HepG2 (cell line): Measurements from ENCODE around the gene SYNE2. TPM values are rescaled to one million over a fixed set of nuclear protein-coding genes. Genes with fewer than 3 reads are reported as not detected.
"Not testable (repeated sequence)": the region's sequence is repeated elsewhere in the genome, so short reads cannot be mapped to it uniquely, and the experiment has no call there.

ENCODE experiments used
- ATAC-seq: fragments of 200-7000 bp; cut with Tn5 transposase; 3 replicates; pipeline ENCODE4 v1.9.1; 2020; ENCODE audit warnings: mild to moderate bottlenecking, moderate library complexity
- BruUV-seq: library from RNA; stranded (reverse); fragments of 400-500 nt; replicated peaks from 2 replicates; lab custom pipeline; 2021; lab: Mats Ljungman, UMichigan
- CTCF ChIA-PET: fragments of 300-600 bp; formaldehyde crosslinking; extraction: SDS; loops from one replicate; lab custom pipeline; 2021; ENCODE audit warnings: low total read pairs, inconsistent platforms, low intra/inter-chr PET ratio; lab: Yijun Ruan, JAX
- POLR2A ChIA-PET: fragments of 350-600 bp; sonication (Branson Sonifier 250); formaldehyde crosslinking; loops from one replicate; lab custom pipeline; 2020; ENCODE audit warnings: antibody characterized with exemption, inconsistent platforms; lab: Yijun Ruan, JAX
- DNase-seq: peaks from one replicate; pipeline ENCODE4 v3.0.0-alpha.2; 2015; ENCODE audit warnings: low spot score
- FAIRE-seq: peaks from 3 replicates; lab custom pipeline; 2011; peaks lifted over from hg19 to GRCh38; lab: Jason Lieb, UNC
- H2AFZ ChIP-seq: one replicate; pipeline ENCODE4 v1.6.1; 2011; ENCODE audit warnings: low read length, inconsistent platforms
- H3K27ac ChIP-seq: fragments of 300-600 bp; 3 replicates; pipeline ENCODE4 v1.8.0; 2011; ENCODE audit warnings: mixed run types, mild to moderate bottlenecking, mixed read lengths, low read length, inconsistent platforms; ENCODE audit not compliant: insufficient read depth; ENCODE audit errors: extremely low read length
- H3K27me3 ChIP-seq, 2 experiments: fragments of 200-600 bp in 1 of 2; 2 replicates in 1 of 2; 3 replicates in 1 of 2; pipeline versions ENCODE4 v1.6.0 to v1.8.0; 2011; ENCODE audit warnings: low read length in 2 of 2, mild to moderate bottlenecking in 2 of 2, moderate library complexity in 2 of 2, inconsistent platforms in 1 of 2; ENCODE audit not compliant: insufficient read depth in 2 of 2, control insufficient read depth in 1 of 2
- H3K36me3 ChIP-seq, 2 experiments: fragments of 200-600 bp in 1 of 2; replicated peaks in 1 of 2; 2 replicates in 1 of 2; 3 replicates in 1 of 2; pipeline versions ENCODE4 v1.5.1 to v1.8.0; 2011; ENCODE audit warnings: low read length in 2 of 2, inconsistent platforms in 1 of 2; ENCODE audit not compliant: insufficient read depth in 2 of 2, control insufficient read depth in 1 of 2
- H3K4me1 ChIP-seq: 2 replicates; pipeline ENCODE4 v1.5.1; 2012; ENCODE audit warnings: low read length, inconsistent platforms; ENCODE audit not compliant: insufficient read depth
- H3K4me2 ChIP-seq: 2 replicates; pipeline ENCODE4 v1.6.0; 2011; ENCODE audit warnings: low read depth, low read length, inconsistent platforms
- H3K4me3 ChIP-seq, 3 experiments: fragments of 200-600 bp in 1 of 3; sonication (generic), shearing (Covaris generic) in 1 of 3; replicated peaks in 1 of 3; 2 replicates each; pipeline ENCODE4 v1.5.1; 2011 to 2016; ENCODE audit warnings: low read length in 3 of 3, inconsistent platforms in 2 of 3, low read depth in 2 of 3, mild to moderate bottlenecking in 2 of 3, control low read depth in 1 of 3, mixed read lengths in 1 of 3; ENCODE audit not compliant: insufficient read depth in 1 of 3
- H3K79me2 ChIP-seq: one replicate; pipeline ENCODE4 v1.6.1; 2011; ENCODE audit warnings: low read length, inconsistent platforms; ENCODE audit not compliant: insufficient read depth
- H3K9ac ChIP-seq: 2 replicates; pipeline ENCODE4 v1.6.0; 2011; ENCODE audit warnings: mild to moderate bottlenecking, low read depth, low read length, inconsistent platforms; ENCODE audit not compliant: insufficient read depth
- H3K9me3 ChIP-seq: 2 replicates; pipeline ENCODE4 v1.5.1; 2012; ENCODE audit warnings: mild to moderate bottlenecking, low read length
- H4K20me1 ChIP-seq: 2 replicates; pipeline ENCODE4 v1.6.0; 2011; ENCODE audit warnings: inconsistent platforms, mild to moderate bottlenecking, low read length, moderate library complexity; ENCODE audit not compliant: insufficient read depth
- EP300 ChIP-seq, 3 experiments: sonication (generic) in 1 of 3; formaldehyde crosslinking in 1 of 3; IDR thresholded peaks; 2 replicates each; pipeline versions ENCODE4 v1.5.1 to v1.6.1; 2011 to 2020; ENCODE audit warnings: low read depth in 2 of 3, low read length in 2 of 3, borderline replicate concordance in 1 of 3, improper control_type of control experiment in 1 of 3, mild to moderate bottlenecking in 1 of 3, missing genetic modification reagents in 1 of 3, moderate library complexity in 1 of 3
- FOXP1 ChIP-seq, 2 experiments: fragments of 450-650 bp in 1 of 2; IDR thresholded peaks; 2 replicates each; pipeline ENCODE4 v1.6.1; 2017 to 2018; ENCODE audit warnings: antibody characterized with exemption in 1 of 2
- HNF4A ChIP-seq: sonication (generic); formaldehyde crosslinking; IDR thresholded peaks from 2 replicates; pipeline ENCODE4 v1.4.0; 2020; ENCODE audit warnings: missing genetic modification reagents
- HNF4G ChIP-seq, 2 experiments: sonication (generic) in 1 of 2; formaldehyde crosslinking in 1 of 2; IDR thresholded peaks; 2 replicates each; pipeline versions ENCODE4 v1.4.0 to v1.6.1; 2011 to 2020; ENCODE audit warnings: borderline replicate concordance in 2 of 2, low read depth in 2 of 2, mild to moderate bottlenecking in 2 of 2, low read length in 1 of 2, missing genetic modification reagents in 1 of 2, moderate library complexity in 1 of 2
- ISL2 ChIP-seq: sonication (generic); formaldehyde crosslinking; IDR thresholded peaks from 2 replicates; pipeline ENCODE4 v1.5.0; 2020; ENCODE audit warnings: missing genetic modification reagents
- NCOR1 ChIP-seq: fragments of 200-600 bp; sonication (generic); IDR thresholded peaks from 2 replicates; pipeline ENCODE4 v1.7.0; 2017; ENCODE audit warnings: antibody characterized with exemption, low read length, borderline replicate concordance
- NR2F2 ChIP-seq: IDR thresholded peaks from 2 replicates; pipeline ENCODE4 v1.6.1; 2012; ENCODE audit warnings: low read depth, inconsistent platforms, borderline replicate concordance
- NR2F6 ChIP-seq, 2 experiments: IDR thresholded peaks; 2 replicates each; pipeline ENCODE4 v1.6.1; 2016; ENCODE audit warnings: antibody characterized with exemption in 1 of 2, mild to moderate bottlenecking in 1 of 2
- PPARG ChIP-seq: conservative IDR thresholded peaks from 2 replicates; pipeline ENCODE4 v1.6.1; 2016; ENCODE audit warnings: missing biosample characterization, missing genetic modification reagents
- RARA ChIP-seq: IDR thresholded peaks from 2 replicates; pipeline ENCODE4 v1.6.1; 2016; ENCODE audit warnings: missing genetic modification reagents, missing compliant biosample characterization
- SOX13 ChIP-seq, 3 experiments: fragments of 450-650 bp in 1 of 3; sonication (generic) in 1 of 3; formaldehyde crosslinking in 1 of 3; IDR thresholded peaks in 2 of 3; conservative IDR thresholded peaks in 1 of 3; 2 replicates each; pipeline versions ENCODE4 v1.5.0 to v1.6.1; 2016 to 2020; ENCODE audit warnings: antibody characterized with exemption in 1 of 3, mild to moderate bottlenecking in 1 of 3, missing compliant biosample characterization in 1 of 3, missing genetic modification reagents in 1 of 3, moderate library complexity in 1 of 3
- TCF7 ChIP-seq: sonication (generic); IDR thresholded peaks from 2 replicates; pipeline ENCODE4 v1.6.1; 2016; ENCODE audit warnings: antibody characterized with exemption, low read depth
- WGBS: methylation state at CpG from one replicate; pipeline ENCODE4 v1.1.6; 2017; ENCODE audit warnings: low lambda C conversion rate; 5-methylcytosine and 5-hydroxymethylcytosine counted together
- in situ Hi-C: cut with HindIII; loops from 2 replicates; pipeline ENCODE4 v1.10.0; 2017; ENCODE audit warnings: low pct_unique_long_range_greater_than_20kb; ENCODE audit not compliant: extremely low pct_ligation_motif_present
- intact Hi-C: fragments of 100-400 bp; cut with micrococcal nuclease; formaldehyde crosslinking; loops from one replicate; pipeline ENCODE4 v1.10.0; 2022; ENCODE audit not compliant: unreplicated experiment
- polyA plus RNA-seq, 8 experiments: library from polyadenylated mRNA; depleted of rRNA in 3 of 8; stranded (reverse) in 7 of 8; unstranded in 1 of 8; fragments of >200 nt; fragmentation: Illumina TruSeq in 4 of 8; extraction: Trizol in 4 of 8; gene quantifications; 2 replicates each; pipeline versions ENCODE4 v1.2.1 to v1.2.3, GENCODE V29; 2011 to 2016; ENCODE audit warnings: low read depth in 4 of 8, missing spikeins in 1 of 8, mixed read lengths in 1 of 8; ENCODE audit not compliant: insufficient read depth in 1 of 8
- total RNA-seq, 5 experiments: library from RNA; depleted of rRNA; stranded (reverse); fragments of >200 nt; fragmentation: Illumina TruSeq; extraction: Trizol; gene quantifications; 2 replicates each; pipeline ENCODE4 v1.2.3, GENCODE V29; 2016; ENCODE audit warnings: low read depth in 1 of 5
- TF ChIP-seq, protein P1 (sequence below): sonication (generic); formaldehyde crosslinking; IDR thresholded peaks from 2 replicates; pipeline ENCODE4 v1.4.0; 2020; ENCODE audit warnings: missing genetic modification reagents
- TF ChIP-seq, protein P2 (sequence below): IDR thresholded peaks from 2 replicates; pipeline ENCODE4 v1.4.0; 2020; ENCODE audit warnings: mild to moderate bottlenecking, missing genetic modification reagents

SYNE2 gene
- total and polyA plus RNA-seq, 2 of the 13 experiments (the other 11 are each of a cell fraction or from before 2014, with no cell fraction given), result 6.2 to 13.3 TPM

DNA sequence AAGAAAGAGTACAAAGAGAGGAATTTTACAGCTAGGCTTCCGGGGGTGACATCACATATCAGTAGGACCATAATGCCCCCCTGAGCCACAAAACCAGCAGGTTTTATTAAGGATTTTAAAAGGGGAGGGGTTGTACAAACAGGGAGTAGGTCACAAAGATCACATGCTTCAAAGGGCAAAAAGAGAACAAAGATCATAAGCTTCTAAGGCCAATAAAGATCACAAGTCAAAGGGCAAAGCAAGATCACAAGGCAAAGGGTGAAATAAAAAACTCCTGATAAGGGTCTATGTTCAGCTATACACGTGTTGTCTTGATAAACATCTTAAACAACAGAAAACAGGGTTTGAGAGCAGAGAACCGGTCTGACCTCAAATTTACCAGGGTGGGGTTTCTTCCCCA, 41.1 kb upstream of the SYNE2 start:
- DNase-seq, result peak; percentile 31
- in situ Hi-C loops; H2AFZ ChIP-seq; H3K27ac ChIP-seq; ATAC-seq; CTCF ChIA-PET; H3K4me3 ChIP-seq; H3K9ac ChIP-seq; H4K20me1 ChIP-seq; BruUV-seq; POLR2A ChIA-PET; intact Hi-C loops; H3K36me3 ChIP-seq; H3K27me3 ChIP-seq; H3K4me2 ChIP-seq; H3K79me2 ChIP-seq; H3K9me3 ChIP-seq; FAIRE-seq; TF ChIP-seq SOX13 (IDR thresholded peaks at IDR 0.05); HNF4G (CRISPR knock-in tag; IDR thresholded peaks at IDR 0.05; ENCODE audit: borderline replicate concordance, low read depth); FOXP1 (IDR thresholded peaks at IDR 0.05); EP300 (CRISPR knock-in tag; IDR thresholded peaks at IDR 0.05; ENCODE audit: borderline replicate concordance): not testable (repeated sequence)
- H3K4me1 ChIP-seq, result peaks cover 25% of the 10 kb centered on the region
- 6% methylated on average over 3 of the region's 3 CpGs for WGBS
- TF ChIP-seq RARA (CRISPR knock-in tag) (peak; percentile 47), PPARG (peak; percentile 56; the same call in 1 of the 2 replicates), NR2F6 (IDR thresholded peaks at IDR 0.05) (peak; percentile 77), NR2F6 (CRISPR knock-in tag; IDR thresholded peaks at IDR 0.05) (0 out of 2 replicates have a peak, but pooled peaks have one; percentile 33), HNF4A (CRISPR knock-in tag) (peak; percentile 79), NR2F2 (peak; percentile 85), ISL2 (CRISPR knock-in tag) (0 out of 2 replicates have a peak, but pooled peaks have one; percentile 21), SOX13 (CRISPR knock-in tag; conservative IDR thresholded peaks at IDR 0.05 in 1 of 2, IDR thresholded peaks at IDR 0.05 in 1 of 2) (0 out of 4 replicates have a peak, but pooled peaks of 1 of the 2 experiments have one; percentile 31), HNF4G (IDR thresholded peaks at IDR 0.05; ENCODE audit: borderline replicate concordance, low read depth, low read length) (peak; percentile 57), FOXP1 (CRISPR knock-in tag; IDR thresholded peaks at IDR 0.05) (peak; percentile 31; the same call in 1 of the 2 replicates), EP300 (IDR thresholded peaks at IDR 0.05; ENCODE audit: low read depth in 2 of 2, low read length in 2 of 2) (peak in 1 of 2 experiments; percentile 36; a peak in 1 of 4 replicates), NCOR1 (0 out of 2 replicates have a peak, but pooled peaks have one; percentile 60), TCF7 (peak; percentile 72)
- TF ChIP-seq, protein P1, sequence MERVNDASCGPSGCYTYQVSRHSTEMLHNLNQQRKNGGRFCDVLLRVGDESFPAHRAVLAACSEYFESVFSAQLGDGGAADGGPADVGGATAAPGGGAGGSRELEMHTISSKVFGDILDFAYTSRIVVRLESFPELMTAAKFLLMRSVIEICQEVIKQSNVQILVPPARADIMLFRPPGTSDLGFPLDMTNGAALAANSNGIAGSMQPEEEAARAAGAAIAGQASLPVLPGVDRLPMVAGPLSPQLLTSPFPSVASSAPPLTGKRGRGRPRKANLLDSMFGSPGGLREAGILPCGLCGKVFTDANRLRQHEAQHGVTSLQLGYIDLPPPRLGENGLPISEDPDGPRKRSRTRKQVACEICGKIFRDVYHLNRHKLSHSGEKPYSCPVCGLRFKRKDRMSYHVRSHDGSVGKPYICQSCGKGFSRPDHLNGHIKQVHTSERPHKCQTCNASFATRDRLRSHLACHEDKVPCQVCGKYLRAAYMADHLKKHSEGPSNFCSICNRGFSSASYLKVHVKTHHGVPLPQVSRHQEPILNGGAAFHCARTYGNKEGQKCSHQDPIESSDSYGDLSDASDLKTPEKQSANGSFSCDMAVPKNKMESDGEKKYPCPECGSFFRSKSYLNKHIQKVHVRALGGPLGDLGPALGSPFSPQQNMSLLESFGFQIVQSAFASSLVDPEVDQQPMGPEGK, result peak; percentile 49; the same call in 1 of the 2 replicates
- TF ChIP-seq, protein P2, sequence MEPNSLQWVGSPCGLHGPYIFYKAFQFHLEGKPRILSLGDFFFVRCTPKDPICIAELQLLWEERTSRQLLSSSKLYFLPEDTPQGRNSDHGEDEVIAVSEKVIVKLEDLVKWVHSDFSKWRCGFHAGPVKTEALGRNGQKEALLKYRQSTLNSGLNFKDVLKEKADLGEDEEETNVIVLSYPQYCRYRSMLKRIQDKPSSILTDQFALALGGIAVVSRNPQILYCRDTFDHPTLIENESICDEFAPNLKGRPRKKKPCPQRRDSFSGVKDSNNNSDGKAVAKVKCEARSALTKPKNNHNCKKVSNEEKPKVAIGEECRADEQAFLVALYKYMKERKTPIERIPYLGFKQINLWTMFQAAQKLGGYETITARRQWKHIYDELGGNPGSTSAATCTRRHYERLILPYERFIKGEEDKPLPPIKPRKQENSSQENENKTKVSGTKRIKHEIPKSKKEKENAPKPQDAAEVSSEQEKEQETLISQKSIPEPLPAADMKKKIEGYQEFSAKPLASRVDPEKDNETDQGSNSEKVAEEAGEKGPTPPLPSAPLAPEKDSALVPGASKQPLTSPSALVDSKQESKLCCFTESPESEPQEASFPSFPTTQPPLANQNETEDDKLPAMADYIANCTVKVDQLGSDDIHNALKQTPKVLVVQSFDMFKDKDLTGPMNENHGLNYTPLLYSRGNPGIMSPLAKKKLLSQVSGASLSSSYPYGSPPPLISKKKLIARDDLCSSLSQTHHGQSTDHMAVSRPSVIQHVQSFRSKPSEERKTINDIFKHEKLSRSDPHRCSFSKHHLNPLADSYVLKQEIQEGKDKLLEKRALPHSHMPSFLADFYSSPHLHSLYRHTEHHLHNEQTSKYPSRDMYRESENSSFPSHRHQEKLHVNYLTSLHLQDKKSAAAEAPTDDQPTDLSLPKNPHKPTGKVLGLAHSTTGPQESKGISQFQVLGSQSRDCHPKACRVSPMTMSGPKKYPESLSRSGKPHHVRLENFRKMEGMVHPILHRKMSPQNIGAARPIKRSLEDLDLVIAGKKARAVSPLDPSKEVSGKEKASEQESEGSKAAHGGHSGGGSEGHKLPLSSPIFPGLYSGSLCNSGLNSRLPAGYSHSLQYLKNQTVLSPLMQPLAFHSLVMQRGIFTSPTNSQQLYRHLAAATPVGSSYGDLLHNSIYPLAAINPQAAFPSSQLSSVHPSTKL (CRISPR knock-in tag), result peak; percentile 12; the same call in 1 of the 2 replicates
